HG03571 (cell line): ENCODE results near the gene CDC42.
A peak's percentile ranks its signal among the peaks of the same experiment; 100 is the strongest.
"Not testable (repeated sequence)": the region's sequence is repeated elsewhere in the genome, so short reads cannot be mapped to it uniquely, and the experiment has no call there.

Experiments
- ATAC-seq: cut with Tn5 transposase; IDR thresholded peaks from one replicate; pipeline ENCODE4 v1.9.1; 2021; ENCODE audit not compliant: unreplicated experiment

CDC42 gene

GRCh38 chr1:22052115-22053016, at the start of gene CDC42:
CDC42 (plus strand) TSS chr1:22052709; CDS start chr1:22078479, 25,770 bp downstream.
- ATAC-seq = peak; percentile 86

- not testable (repeated sequence) for ATAC-seq
Observed at GRCh38 chr1:22002875-22003274, 49.6 kb upstream of the CDC42 start.

DNA sequence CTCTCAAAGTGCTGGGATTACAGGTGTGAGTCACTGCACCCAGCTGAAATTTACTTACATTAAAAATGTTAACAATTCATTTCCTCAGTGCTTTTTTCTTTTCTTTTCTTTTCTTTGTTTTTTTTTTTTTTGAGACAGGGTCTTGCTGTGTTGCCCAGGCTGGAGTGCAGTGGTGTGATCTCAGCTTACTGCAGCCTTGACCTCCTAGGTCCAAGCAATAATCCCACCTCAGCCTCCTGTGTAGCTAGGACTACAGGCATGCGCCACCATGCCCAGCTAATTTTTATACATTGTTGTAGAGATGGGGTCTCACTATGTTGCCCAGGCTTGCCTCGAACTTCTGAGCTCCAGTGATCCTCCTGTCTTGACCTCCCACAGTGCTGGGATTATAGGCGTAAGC, 48.5 kb upstream of the CDC42 start:
- ATAC-seq = not testable (repeated sequence)

- not testable (repeated sequence) for ATAC-seq
Observed at GRCh38 chr1:22005261-22006149, 47.0 kb upstream of the CDC42 start.

DNA sequence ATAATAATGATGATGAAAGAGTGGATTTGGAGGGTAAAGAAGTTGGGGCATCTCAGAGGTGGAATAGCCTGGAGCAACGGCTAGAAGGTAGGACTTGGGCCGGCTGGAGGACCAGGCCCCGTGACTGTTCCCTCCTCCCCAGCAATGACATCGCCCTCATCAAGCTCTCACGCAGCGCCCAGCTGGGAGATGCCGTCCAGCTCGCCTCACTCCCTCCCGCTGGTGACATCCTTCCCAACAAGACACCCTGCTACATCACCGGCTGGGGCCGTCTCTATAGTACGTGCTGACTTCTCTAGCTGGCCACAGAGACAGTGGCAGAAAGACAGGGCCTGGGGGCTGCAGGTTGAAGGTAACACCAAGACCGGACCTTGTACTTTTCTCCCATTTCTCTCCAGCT, 45.8 kb upstream of the CDC42 start:
- not testable (repeated sequence) for ATAC-seq

DNA sequence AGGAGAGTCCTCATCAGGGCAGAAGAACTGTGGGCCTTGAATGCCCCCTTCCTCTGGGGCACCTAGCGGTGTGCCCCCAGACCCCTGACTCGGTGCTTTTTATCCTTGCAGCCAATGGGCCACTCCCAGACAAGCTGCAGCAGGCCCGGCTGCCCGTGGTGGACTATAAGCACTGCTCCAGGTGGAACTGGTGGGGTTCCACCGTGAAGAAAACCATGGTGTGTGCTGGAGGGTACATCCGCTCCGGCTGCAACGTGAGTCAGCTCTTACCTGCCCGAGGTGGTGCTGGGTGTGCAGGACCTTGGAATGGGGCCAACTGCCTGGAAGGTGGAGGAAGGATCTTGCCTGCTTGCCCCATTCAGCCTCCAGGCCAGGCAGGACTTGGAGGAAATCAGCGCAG, 45.2 kb upstream of the CDC42 start:
- not testable (repeated sequence) for ATAC-seq

DNA sequence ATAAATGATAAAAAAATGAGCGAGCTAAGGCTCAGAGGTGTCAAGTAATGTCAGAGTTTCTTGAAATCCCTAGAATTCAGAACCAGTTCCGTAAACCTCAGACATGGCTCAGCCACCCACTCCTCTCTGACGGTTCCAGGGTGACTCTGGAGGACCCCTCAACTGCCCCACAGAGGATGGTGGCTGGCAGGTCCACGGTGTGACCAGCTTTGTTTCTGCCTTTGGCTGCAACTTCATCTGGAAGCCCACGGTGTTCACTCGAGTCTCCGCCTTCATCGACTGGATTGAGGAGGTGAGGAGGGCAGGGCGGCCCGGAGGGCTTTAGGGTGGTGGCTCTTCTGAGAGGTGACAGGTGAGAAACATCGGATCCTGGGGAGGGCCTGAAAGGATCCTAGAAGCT, 42.9 kb upstream of the CDC42 start:
- not testable (repeated sequence) for ATAC-seq

GRCh38 chr1:22012752-22013151, 39.8 kb upstream of the CDC42 start:
- ATAC-seq = not testable (repeated sequence)

GRCh38 chr1:22014575-22015206, 37.8 kb upstream of the CDC42 start:
- ATAC-seq = not testable (repeated sequence)

GRCh38 chr1:22018583-22019559, 33.6 kb upstream of the CDC42 start:
- ATAC-seq = peak; percentile 65

DNA sequence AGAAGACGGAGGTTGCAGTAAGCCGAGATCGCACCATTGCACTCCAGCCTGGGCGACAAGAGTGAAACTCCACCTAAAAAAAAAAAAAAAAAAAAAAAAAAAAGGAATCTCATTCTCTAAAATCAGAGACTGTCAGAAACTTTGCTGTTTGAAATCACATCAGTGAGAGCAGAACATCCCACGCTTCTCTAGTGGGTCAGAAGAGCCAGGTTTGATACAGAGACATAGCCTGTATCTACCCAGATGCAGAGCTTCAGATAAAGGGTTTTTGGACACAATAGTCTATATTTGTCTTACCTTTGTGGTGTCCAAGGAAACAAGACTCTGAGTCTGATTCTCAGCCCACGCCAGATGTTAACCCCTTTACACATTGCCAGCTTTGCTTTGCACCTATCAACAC, 31.4 kb upstream of the CDC42 start:
- ATAC-seq = no peak

DNA sequence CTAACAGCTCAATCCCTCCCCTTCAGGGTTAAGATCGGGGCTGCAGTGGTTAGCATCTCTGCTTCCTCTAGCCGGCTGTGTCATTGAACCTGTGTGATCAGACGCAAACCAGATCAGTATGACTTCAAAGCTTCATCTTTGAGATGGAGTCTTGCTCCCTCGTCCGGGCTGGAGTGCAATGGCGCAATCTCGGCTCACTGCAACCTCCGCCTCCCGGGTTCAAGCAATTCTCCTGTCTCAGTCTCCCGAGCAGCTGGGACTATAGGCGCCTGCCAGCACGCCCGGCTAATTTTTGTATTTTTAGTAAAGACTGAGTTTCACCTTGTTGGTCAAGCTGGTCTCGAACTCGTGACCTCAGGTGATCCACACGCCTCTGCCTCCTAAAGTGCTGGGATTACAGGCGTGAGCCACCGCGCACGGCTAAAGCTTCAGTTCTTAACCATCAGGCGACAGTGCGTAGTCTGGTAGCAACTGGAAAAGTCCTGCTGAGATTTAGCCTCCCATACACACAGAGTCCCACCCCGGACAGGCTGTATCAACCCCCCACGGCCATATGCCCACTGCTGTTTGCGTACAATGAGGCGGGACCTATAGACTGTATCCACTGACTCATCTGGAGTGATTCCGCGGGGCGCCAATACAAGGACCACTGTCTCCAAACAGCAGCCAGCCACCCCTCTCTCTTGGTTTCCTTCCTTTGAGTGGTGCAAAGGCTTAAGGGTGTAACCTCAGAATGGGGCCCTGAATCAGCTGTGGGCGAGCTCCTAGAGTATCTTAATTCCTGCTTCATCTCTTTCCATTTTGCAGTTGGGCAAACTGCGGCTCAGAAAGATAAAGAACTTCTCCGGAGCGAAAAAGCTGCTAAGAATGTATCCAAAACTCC, 27.8 kb upstream of the CDC42 start:
- ATAC-seq = peak; percentile 35

DNA sequence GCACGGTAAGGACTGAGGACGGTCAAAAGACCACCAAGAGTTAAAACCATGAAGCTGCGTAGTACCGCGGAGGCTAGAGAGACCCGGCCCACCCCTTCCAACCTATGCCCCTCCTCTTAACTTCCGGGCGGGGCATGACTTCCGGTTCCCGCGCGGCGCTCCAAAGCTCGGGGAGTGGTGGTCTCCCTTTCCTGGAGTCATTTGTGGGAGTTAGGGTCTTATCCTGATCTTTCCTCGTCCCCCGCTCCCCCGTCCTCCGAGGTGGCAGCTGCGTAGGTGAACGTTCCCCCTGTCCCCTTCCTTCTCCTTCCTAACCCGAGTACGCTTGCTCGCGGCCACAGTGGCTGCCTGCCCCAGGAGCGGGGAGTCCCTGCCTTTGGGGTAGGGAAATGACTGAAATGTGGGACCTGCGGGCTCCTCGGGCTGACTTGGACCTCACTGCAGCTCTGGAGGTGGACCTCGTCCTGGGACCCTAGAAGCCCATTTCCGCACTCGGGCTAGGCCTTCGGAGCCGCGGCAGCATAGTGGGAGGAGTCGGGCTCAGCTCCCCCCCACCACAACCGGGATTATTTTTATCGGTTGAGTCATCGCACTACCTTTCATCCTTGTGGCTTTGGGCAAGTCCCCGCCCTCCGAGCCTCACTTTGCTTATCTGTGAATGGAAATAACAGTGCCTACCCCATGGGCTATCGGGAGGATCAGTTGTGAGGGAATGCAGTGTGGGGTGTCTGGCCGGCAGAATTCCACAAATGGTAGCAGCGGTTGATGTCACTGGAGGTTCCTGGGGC, 26.9 kb upstream of the CDC42 start:
- ATAC-seq = peak; percentile 57

- ATAC-seq = no peak
Observed at GRCh38 chr1:22026924-22027289, 25.6 kb upstream of the CDC42 start.

- no peak for ATAC-seq
Observed at GRCh38 chr1:22030057-22030456, 22.5 kb upstream of the CDC42 start.

DNA sequence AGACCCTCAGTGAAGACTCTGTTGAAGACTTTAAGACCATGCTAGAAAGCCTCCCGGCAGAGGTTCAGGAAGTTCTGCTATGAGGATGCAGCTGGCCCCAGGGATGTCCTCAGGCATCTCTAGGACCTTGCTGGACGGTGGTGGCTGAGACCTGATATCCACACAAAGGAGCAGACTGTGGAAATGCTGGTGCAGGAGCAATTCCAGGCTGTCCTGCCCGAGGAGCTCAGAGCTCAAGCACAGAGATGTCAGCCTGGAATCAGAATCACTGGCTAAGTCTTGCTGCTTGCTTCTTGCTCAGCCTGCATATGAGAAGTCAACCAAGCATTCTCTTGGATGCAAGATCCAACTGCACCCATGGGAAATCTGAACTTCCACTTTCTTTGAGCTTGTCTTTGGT, 22.0 kb upstream of the CDC42 start:
- no peak for ATAC-seq

GRCh38 chr1:22031214-22031962, 21.1 kb upstream of the CDC42 start:
- no peak for ATAC-seq

- not testable (repeated sequence) for ATAC-seq
Observed at GRCh38 chr1:22034834-22035233, 17.7 kb upstream of the CDC42 start.
